HG03565 (cell line): ENCODE data around the gene B3GNT3.
"Not testable (repeated sequence)": the region's sequence is repeated elsewhere in the genome, so short reads cannot be mapped to it uniquely, and the experiment has no call there.

Source experiments
- ATAC-seq: cut with Tn5 transposase; IDR thresholded peaks from one replicate; pipeline ENCODE4 v1.9.1; 2021; ENCODE audit warnings: mild to moderate bottlenecking, moderate library complexity; ENCODE audit not compliant: unreplicated experiment

The B3GNT3 gene

GRCh38 chr19:17796013-17796837 is 1.3 kb downstream of the B3GNT3 start:
- ATAC-seq = no peak

GRCh38 chr19:17796838-17797423 is 2.0 kb downstream of the B3GNT3 start:
- ATAC-seq = no peak

GRCh38 chr19:17797424-17798201 is 2.7 kb downstream of the B3GNT3 start:
- ATAC-seq = no peak

DNA sequence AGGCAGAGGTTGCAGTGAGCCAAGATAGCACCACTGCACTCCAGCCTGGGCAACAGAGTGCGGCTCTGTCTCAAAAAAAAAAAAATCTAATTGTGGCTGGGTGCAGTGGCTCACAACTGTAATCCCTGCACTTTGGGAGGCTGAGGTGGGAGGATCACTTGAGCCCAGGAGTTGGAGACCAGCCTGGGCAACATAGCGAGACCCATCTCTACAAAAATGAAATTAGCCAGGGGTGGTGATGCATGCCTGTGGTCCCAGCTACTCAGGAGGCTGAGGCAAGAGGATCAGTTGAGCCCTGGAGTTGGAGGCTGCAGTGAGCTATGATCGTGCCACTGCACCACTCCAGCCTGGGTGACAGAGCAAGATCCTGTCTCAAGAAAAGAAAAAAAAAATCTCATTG is 3.7 kb downstream of the B3GNT3 start:
- ATAC-seq = not testable (repeated sequence)

DNA sequence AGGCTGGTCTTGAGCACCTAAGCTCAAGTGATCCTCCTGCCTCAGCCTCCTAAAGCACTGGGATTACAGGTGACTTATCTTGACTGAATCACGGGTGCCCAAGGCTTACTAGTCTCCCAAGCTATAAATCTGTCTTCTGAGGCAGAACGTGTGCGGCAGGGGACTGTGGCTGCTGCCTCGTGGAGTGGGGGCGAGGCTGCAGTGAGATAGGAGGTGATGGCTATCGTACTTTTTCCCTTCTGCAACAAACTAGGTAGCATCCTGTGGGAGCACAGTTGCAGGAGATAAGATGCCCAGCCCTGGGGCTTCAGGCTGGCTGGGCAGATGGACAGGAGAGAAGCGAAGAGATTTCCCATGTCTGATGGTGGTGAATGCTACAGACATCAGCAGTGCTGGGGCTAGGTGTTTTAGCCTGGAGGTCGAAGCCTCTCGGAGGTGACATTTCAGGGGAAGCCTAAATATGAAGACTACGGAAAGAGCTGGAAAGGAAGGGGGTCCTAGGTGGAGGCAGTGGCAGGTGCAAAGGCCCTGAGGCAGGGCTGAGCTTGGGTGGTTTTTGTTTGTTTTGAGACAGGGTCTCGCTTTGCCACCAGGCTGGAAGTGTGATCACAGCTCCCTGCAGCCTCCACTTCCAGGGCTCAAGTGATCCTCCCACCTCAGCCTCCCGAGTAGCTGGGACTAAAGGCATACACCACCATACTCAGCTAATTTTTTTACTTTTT is 7.4 kb downstream of the B3GNT3 start:
- no peak for ATAC-seq

DNA sequence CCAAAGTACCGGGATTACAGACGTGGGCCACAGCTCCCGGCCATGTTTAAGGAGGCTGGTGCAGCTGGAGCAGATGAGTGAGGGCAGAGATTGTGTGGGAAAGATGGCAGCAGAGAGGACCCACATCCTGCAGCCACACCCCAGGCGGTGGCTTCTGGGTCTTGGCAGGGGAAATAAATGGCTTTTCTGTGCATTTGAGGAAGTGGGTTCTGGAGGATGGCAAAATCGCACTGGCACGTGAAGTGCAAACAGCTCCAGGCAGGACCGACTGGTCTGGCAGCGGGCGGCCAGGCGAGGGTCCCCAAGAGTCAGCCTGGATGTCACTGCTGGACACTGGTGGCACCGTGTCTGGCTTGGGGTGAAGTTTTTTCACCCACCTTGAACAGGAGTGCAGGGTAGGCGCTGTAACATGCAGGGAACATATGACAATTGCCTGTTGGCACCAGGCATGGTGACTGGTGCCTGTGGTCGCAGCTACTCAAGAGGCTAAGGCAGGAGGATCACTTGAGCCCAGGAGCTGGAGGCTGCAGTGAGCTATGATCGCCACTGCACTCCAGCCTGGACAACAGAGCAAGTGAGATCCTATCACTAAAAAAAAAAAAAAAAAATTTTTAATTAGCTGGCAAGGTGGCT is 8.4 kb downstream of the B3GNT3 start:
- ATAC-seq = no peak

DNA sequence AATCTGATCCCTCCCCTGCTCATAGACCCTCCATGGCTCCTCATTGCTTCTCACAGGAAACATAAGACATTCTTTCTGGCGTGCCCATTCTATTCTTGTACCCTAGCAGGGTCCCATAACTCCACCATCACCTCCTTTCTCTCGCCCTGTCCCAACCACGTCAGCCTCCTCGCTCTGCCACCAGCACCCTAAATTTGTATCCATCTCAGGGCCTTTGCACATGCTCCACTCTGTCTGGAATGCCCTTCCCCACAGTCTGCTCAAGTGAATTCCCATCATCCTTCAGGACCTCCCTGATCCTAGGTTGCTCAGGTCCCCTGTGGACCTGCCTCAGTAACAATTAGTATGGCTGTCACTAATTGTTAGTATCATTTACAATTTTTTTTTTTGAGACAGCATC is 10.5 kb downstream of the B3GNT3 start:
- no peak for ATAC-seq

- ATAC-seq = no peak
Measured at GRCh38 chr19:17806945-17807344, 12.0 kb downstream of the B3GNT3 start.

- ATAC-seq = no peak
Measured at GRCh38 chr19:17807731-17808316, 12.9 kb downstream of the B3GNT3 start.

DNA sequence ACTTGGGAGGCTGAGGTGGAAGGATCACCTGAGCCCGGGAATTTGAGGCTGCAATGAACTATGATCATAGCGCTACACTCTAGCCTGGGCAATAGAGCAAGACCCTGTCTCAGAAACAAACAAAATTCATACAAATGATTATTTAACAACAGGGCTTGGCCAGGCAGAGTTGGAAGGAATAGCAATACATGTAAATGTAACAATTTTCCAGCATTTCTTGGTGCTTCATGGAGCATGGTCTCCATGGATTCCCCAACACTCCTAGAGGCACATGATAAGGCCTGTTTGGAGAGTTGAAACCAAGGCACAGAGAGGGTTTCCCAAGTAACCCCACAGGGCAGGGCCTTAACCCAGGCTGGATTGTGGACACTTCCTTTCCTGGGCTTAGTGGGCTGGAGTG is 16.2 kb downstream of the B3GNT3 start:
- ATAC-seq = no peak

DNA sequence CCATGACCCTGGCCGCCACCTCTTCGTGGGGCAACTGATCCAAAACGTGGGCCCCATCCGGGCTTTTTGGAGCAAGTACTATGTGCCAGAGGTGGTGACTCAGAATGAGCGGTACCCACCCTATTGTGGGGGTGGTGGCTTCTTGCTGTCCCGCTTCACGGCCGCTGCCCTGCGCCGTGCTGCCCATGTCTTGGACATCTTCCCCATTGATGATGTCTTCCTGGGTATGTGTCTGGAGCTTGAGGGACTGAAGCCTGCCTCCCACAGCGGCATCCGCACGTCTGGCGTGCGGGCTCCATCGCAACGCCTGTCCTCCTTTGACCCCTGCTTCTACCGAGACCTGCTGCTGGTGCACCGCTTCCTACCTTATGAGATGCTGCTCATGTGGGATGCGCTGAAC is 16.7 kb downstream of the B3GNT3 start:
- no peak for ATAC-seq

GRCh38 chr19:17812099-17812498 is 17.2 kb downstream of the B3GNT3 start:
- no peak for ATAC-seq

DNA sequence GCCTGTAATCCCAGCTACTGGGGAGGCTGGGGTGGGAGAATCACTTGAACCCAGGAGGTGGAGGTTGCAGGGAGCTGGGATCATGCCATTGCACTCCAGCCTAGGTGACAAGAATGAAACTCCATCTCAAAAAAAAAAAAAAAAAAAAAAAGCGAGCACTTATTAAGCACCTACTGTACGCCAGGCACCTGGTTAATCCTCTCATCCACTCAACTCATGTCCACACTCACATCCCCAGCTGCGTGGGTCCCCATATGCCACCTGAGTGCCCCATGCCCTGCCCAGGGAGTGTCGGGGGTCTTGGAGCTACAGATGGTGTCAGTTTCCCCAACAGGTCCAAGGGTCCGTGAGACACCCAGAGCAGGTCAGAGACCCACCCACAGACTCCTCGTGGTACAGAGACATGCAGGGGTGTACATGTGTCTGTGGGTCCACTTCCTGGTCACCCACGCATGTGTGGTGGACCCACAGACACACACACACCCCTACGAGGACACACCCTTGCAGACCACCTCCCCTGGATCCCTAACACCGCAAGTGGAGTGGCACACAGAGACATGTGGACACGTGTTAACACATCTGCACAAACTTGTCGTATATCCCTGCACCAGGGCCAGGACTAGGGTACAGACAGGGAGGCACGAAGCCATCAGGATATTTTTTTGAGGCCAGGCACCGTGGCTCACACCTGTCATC is 22.9 kb downstream of the B3GNT3 start:
- no peak for ATAC-seq

DNA sequence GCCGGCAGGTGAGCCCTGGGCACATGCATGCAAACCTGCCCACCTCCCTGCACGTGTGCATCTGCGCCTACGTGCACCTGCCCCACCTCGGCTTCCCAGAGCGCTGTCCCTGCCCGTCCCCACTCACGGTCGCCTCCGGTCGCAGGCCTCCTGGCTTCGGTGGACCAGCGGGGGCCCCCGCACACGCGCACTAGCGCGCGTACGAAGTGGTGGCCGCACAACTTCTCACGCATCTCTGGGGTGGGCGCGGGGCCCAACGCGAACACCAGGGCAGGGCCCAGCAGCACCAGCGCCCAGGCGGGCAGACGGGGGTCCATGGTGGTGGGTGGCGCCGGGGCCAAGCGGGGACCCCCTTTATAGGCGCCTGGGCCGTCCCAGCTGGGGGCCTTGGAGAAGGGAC is 26.3 kb downstream of the B3GNT3 start, which contains the start of gene INSL3:
Gene INSL3, minus strand, starts transcription at position 330 of the 400 bp plus-strand sequence. Its CDS starts 13 bp downstream, at position 317.
- ATAC-seq = no peak

DNA sequence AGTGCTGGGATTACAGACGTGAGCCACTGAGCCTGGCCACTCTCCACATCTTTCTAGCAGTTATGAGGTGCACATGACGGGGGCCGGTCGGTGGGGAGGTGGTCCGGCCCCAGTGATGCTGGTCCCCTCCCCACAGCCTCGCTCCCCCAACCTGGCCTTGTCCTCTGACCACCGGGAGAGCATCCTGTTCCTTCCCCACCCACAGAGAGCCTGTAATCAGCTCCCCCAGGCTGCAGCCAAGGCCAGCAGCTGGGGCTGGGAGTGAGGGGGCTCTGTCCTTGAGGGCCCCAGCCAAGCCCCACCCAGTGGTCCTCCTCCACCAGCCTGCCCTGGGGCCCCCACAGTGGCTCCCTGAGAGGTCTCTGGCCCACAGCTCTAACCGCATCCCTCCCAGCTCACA is 29.4 kb downstream of the B3GNT3 start:
- ATAC-seq = no peak

- ATAC-seq = no peak
Measured at GRCh38 chr19:17826508-17827056, 31.6 kb downstream of the B3GNT3 start.

DNA sequence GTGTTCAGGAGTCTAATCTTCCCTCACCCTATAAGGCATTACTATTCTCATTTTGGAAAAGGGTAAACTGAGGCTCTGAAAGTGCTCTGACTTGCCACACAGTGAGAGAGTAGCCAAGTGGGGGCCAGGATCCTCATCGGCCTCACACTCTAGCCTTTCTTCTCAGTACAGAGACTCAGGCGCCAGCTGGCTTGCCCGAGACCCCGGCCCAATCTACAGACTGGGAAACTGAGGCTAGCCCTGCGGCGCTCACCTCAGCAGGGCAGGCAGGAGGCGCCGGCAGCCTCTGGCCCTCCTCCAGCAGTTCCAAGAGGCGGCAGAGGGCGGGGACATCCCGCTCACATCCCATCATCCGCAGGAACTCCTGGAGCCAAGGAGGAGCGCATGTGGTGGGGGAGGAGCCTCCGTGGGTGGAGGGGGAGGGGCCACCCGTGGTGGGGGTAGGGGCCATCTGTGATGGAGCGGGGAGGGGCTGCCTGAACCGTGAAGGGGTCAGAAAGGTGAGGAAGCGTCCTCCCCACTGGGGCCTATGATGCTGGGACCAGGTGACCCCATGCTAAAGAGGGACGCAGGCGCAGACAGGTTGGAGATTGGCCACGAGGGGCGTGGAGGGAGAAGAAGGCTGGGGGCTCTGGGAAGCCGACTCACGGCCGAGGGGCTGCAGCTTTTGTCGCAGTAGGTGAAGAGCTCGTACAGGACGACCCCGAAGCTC is 35.1 kb downstream of the B3GNT3 start:
- no peak for ATAC-seq

- no peak for ATAC-seq
Measured at GRCh38 chr19:17830567-17831418, 35.9 kb downstream of the B3GNT3 start.
